Keratinocyte (primary cell): ENCODE results near the gene VPS35L.

ENCODE experiments used
- CTCF ChIP-seq, 3 experiments: IDR thresholded peaks in 1 of 3; conservative IDR thresholded peaks in 1 of 3; optimal IDR thresholded peaks in 1 of 3; 2 replicates in 2 of 3; 3 replicates in 1 of 3; pipeline versions ENCODE3 to v1.5.1; 2011; ENCODE audit warnings: low read length in 3 of 3, mild to moderate bottlenecking in 3 of 3, moderate library complexity in 2 of 3, control low read depth in 1 of 3, inconsistent platforms in 1 of 3; ENCODE audit not compliant: insufficient read depth in 2 of 3; ENCODE audit errors: extremely low read depth in 1 of 3
- EZH2 ChIP-seq: IDR thresholded peaks from one replicate; pipeline ENCODE4 v1.6.1; 2012; ENCODE audit warnings: inconsistent platforms, mild to moderate bottlenecking, low read length, moderate library complexity

- TF ChIP-seq CTCF (optimal IDR thresholded peaks at IDR 0.05 in 1 of 3, IDR thresholded peaks at IDR 0.05 in 1 of 3, conservative IDR thresholded peaks at IDR 0.05 in 1 of 3; ENCODE audit: extremely low read depth in 1 of 3, insufficient read depth in 2 of 3, low read length in 3 of 3) (no peak), EZH2 (no peak)
These were observed 10.9 kb downstream of the VPS35L start for GRCh38 chr16:19566362-19566761.
